Sciatic nerve (tissue), 2 donors: Measurements from ENCODE around the gene LRIT2. TPM values are rescaled to one million over a fixed set of nuclear protein-coding genes. Genes with fewer than 3 reads are reported as not detected.
"Not testable (repeated sequence)": the region's sequence is repeated elsewhere in the genome, so short reads cannot be mapped to it uniquely, and the experiment has no call there.

Experiments
- ATAC-seq: fragments of 200-7000 bp; cut with Tn5 transposase; one replicate; pipeline ENCODE4 v1.9.1; 2020; ENCODE audit warnings: mild to moderate bottlenecking, moderate library complexity
- DNase-seq: peaks from one replicate; pipeline ENCODE4 v3.0.0-alpha.2; 2020; ENCODE audit warnings: low spot score
- intact Hi-C: fragments of 100-400 bp; cut with DNase I; formaldehyde crosslinking; loops from one replicate; pipeline ENCODE4 v1.14.2; 2022
- total RNA-seq: library from RNA; stranded (reverse); fragmentation: NEBNext Ultra II Directional; extraction: Animal tissue kit (Norgen Biotek cat#: 25700); gene quantifications from one replicate; pipeline ENCODE4 v1.2.1, GENCODE V29; 2021
- donor health status: DM: no; HTN: no; CAD: no.
- donor health status: DM: no; HTN: no; CAD: no.

LRIT2 gene
- total RNA-seq, 1 donor from 2014 or later, result not detected

DNA sequence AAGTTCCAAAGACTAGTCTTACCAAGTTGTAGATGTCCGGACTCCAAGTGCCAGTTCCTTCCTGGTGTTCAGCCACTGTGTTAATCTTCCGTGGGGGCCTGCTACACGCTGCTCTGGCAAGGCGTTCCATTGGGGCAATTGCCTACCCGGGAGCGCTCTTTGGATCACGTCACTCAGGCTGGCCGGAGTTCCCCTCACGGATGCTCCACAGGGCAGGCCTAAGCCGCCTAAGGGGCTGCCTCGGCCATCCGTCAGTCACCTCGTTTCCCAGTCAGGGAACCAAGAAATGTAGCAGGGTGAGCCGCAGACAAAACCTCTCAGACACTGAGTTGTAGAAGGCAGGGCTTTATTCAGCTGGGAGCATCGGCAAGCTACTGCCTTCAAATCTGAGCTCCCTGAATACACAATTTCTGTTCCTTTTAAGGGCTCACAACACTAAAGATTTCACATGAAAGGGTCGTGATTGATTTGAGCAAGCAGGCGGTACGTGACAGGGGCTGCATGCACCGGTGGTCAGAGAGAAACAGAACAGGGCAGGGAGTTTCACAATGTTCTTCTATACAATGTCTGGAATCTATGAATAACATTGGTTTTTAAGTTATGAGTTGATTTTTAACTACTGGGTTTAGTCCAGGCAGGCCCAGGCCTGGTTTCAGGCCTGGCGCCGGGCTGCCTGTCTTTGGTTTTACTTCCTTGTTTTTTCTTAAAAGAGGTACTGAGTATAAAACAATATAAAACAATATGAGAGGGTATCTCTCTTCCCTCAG lies 53.5 kb downstream of the LRIT2 start:
- ATAC-seq, intact Hi-C loops, DNase-seq: not testable (repeated sequence)

DNA sequence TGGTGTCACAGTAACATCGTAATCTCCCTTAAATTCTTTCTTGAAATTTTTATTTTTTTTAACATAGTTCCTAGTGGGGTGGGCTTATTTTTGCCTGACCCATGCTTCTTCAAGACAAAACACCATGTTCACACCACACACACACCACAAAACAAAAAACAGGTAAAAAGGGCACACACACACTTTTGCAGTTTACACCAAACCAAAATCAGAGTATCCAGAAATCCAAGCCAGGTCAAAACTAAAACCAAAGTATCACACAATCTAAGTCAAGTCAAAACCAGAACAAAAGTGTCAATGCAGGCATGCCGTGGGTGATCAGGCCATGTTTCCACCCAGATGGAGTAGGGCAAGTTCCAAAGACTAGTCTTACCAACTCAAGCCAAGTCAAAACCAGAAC lies 54.1 kb downstream of the LRIT2 start:
- intact Hi-C loops, ATAC-seq: not testable (repeated sequence)

More for the DNA sequence above, 54.1 kb downstream of the LRIT2 start:
- not testable (repeated sequence) for DNase-seq

Other genes with a start within 250 kb of the LRIT2 start
- 77.8 TPM for gene GHITM, start 86.0 kb downstream of the LRIT2 start, total RNA-seq
- gene GPR15LG, start 51.7 kb downstream of the LRIT2 start, total RNA-seq, result not detected
- 2.0 TPM for gene CDHR1, start 31.0 kb downstream of the LRIT2 start, total RNA-seq
- not detected for gene LRIT1, start 16.0 kb upstream of the LRIT2 start, total RNA-seq
- gene RGR, start 19.5 kb upstream of the LRIT2 start, total RNA-seq, result 2.4 TPM
- gene CCSER2, start 103.0 kb upstream of the LRIT2 start, total RNA-seq, result 136 TPM